Right lobe of liver (tissue), 4 donors: ENCODE data around the gene HGS.

Experiments used
- POLR2A ChIP-seq: fragments of 450-650 bp; IDR thresholded peaks from one replicate; pipeline ENCODE4 v1.6.1; 2017; ENCODE audit warnings: antibody characterized with exemption, mild to moderate bottlenecking
- TF ChIP-seq, protein P1 (sequence below), 4 donors: fragments of 200-600 bp in 3 of 4; fragments of 450-650 bp in 1 of 4; IDR thresholded peaks; one replicate each; pipeline versions ENCODE4 v1.5.1 to v1.8.0; 2016 to 2022; ENCODE audit warnings: antibody characterized with exemption in 4 of 4, mild to moderate bottlenecking in 2 of 4
- donor health status: DM: no; HTN: no; CAD: no.
- donor health status: DM: no; HTN: no; CAD: no.
- donor health status: DM: no; HTN: yes; CAD: no.

DNA sequence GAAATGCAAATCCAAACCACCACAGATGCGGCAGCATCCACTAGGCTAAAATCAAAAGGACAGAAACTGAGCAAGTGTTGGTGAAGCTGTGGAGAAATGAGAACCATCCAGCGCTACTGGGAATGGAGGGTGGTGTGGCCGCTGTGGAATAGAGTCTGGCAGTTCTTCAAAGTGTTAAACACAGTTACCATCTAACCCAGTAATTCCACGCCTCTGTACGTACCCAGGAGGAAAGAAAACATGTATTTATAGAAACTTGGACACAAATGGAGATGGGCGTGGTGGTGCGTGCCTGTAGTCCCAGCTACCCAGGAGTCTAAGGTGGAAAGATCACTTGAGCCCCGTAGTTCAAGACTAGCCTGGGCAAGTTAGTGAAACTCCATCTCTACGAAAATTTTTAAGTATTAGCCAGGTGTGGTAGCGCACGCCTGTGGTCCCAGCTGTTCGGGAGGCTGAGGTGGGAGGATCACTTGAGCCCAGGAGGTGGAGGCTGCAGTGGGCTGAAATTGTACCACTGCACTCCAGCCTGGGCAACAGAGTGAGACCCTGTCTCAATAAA, 39.9 kb downstream of the HGS start:
- TF ChIP-seq, protein P1, sequence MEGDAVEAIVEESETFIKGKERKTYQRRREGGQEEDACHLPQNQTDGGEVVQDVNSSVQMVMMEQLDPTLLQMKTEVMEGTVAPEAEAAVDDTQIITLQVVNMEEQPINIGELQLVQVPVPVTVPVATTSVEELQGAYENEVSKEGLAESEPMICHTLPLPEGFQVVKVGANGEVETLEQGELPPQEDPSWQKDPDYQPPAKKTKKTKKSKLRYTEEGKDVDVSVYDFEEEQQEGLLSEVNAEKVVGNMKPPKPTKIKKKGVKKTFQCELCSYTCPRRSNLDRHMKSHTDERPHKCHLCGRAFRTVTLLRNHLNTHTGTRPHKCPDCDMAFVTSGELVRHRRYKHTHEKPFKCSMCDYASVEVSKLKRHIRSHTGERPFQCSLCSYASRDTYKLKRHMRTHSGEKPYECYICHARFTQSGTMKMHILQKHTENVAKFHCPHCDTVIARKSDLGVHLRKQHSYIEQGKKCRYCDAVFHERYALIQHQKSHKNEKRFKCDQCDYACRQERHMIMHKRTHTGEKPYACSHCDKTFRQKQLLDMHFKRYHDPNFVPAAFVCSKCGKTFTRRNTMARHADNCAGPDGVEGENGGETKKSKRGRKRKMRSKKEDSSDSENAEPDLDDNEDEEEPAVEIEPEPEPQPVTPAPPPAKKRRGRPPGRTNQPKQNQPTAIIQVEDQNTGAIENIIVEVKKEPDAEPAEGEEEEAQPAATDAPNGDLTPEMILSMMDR (IDR thresholded peaks at IDR 0.05) = no peak
- peak; percentile 11 for TF ChIP-seq POLR2A
